Left lung (tissue), 10 donors: ENCODE measurements around the gene TFEC. TPM values are rescaled to one million over a fixed set of nuclear protein-coding genes. Genes with fewer than 3 reads are reported as not detected.

ENCODE experiments used
- ATAC-seq: fragments of 200-7000 bp; cut with Tn5 transposase; one replicate; pipeline ENCODE4 v1.9.1; 2020; ENCODE audit warnings: moderate library complexity
- DNase-seq, 4 donors: peaks; one replicate each; pipeline ENCODE4 v3.0.0-alpha.2; 2013 to 2020
- H3K27ac ChIP-seq, 2 donors: fragments of 200-600 bp; sonication (generic) in 1 of 2; one replicate each; pipeline versions ENCODE4 v1.5.0 to v1.8.0; 2020 to 2021
- H3K27me3 ChIP-seq, 2 donors: fragments of 200-600 bp; sonication (generic) in 1 of 2; one replicate each; pipeline versions ENCODE4 v1.5.0 to v1.8.0; 2020 to 2021
- H3K36me3 ChIP-seq, 2 donors: fragments of 200-600 bp; sonication (generic) in 1 of 2; one replicate each; pipeline versions ENCODE4 v1.5.0 to v1.8.0; 2020 to 2021
- H3K4me1 ChIP-seq, 2 donors: fragments of 200-600 bp; one replicate each; pipeline ENCODE4 v1.8.0; 2021
- H3K4me3 ChIP-seq, 2 donors: fragments of 200-600 bp; sonication (generic) in 1 of 2; one replicate each; pipeline versions ENCODE4 v1.5.0 to v1.8.0; 2020 to 2021; ENCODE audit warnings: mild to moderate bottlenecking in 1 of 2
- H3K9me3 ChIP-seq, 2 donors: fragments of 200-600 bp; sonication (generic) in 1 of 2; one replicate each; pipeline versions ENCODE4 v1.5.0 to v1.8.0; 2020 to 2021
- intact Hi-C, 2 donors: fragments of 100-400 bp; cut with DNase I; formaldehyde crosslinking; loops; one replicate each; pipeline versions ENCODE4 v1.11.2 to v1.14.2; 2022
- polyA plus RNA-seq, 6 donors: library from polyadenylated mRNA; unstranded; fragments of 120-200 nt; gene quantifications; one replicate each; pipeline ENCODE4 v1.2.1, GENCODE V29; 2013; ENCODE audit not compliant: insufficient read length in 6 of 6
- total RNA-seq, 2 donors: library from RNA; stranded (reverse); fragmentation: NEBNext Ultra II Directional; extraction: Animal tissue kit (Norgen Biotek cat#: 25700); gene quantifications; one replicate each; pipeline ENCODE4 v1.2.1, GENCODE V29; 2021
- TF ChIP-seq, protein P1 (sequence below), 2 donors: fragments of 200-600 bp; sonication (generic) in 1 of 2; IDR thresholded peaks; one replicate each; pipeline versions ENCODE4 v1.5.0 to v1.8.0; 2021; ENCODE audit warnings: antibody characterized with exemption in 2 of 2
- donor health status: DM: no; HTN: yes; CAD: no.
- donor health status: DM: no; HTN: no; CAD: no.

Gene TFEC
- total and polyA plus RNA-seq, 8 donors = 0.95 to 42.9 (median 1.6) TPM

DNA sequence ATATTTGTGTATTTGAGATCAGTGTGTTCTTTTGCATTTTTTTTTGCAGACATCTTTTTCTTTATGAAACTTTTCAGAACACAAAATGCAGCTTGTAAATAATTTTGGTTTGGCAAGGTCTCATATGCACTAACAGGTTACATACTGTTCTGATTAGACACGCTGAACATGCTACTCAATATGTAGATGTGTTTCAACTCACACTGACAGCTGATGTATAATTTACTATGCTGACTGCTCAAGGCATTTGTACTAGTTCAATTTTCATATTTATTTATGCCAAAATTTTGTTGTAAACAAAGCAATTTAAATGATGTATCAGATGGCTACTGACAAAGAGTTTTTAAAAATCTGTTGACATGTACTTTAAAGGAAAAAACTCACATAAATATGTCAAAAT lies 123.8 kb downstream of the TFEC start:
- no peaks in the 10 kb centered on the region for H3K4me1 ChIP-seq
- intact Hi-C loops = no loop called here
- TF ChIP-seq, protein P1, sequence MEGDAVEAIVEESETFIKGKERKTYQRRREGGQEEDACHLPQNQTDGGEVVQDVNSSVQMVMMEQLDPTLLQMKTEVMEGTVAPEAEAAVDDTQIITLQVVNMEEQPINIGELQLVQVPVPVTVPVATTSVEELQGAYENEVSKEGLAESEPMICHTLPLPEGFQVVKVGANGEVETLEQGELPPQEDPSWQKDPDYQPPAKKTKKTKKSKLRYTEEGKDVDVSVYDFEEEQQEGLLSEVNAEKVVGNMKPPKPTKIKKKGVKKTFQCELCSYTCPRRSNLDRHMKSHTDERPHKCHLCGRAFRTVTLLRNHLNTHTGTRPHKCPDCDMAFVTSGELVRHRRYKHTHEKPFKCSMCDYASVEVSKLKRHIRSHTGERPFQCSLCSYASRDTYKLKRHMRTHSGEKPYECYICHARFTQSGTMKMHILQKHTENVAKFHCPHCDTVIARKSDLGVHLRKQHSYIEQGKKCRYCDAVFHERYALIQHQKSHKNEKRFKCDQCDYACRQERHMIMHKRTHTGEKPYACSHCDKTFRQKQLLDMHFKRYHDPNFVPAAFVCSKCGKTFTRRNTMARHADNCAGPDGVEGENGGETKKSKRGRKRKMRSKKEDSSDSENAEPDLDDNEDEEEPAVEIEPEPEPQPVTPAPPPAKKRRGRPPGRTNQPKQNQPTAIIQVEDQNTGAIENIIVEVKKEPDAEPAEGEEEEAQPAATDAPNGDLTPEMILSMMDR (IDR thresholded peaks at IDR 0.05) = no peak

DNA sequence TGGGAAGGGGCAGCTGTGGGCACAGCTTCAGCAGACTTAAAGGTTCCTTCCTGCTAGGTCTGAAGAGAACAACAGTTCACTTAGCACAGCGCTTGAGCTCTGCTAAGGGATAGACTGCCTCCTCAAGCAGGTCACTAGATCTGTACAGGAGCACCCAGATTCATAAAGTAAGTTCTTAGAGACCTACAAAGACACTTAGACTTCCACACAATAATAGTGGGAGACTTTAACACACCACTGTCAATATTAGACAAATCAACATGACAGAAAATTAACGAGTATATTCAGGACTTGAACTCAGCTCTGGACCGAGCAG lies 140.9 kb downstream of the TFEC start:
- ATAC-seq (no peak), DNase-seq (no peak)
- no peaks in the 10 kb centered on the region for H3K4me1 ChIP-seq
- H3K9me3 ChIP-seq = peaks cover 0 to 7% of the 10 kb centered on the region in 2 donors
- H3K27ac ChIP-seq = no peak overlapping the region
- H3K27me3 ChIP-seq = no peaks in the 10 kb centered on the region
- TF ChIP-seq, protein P1 (IDR thresholded peaks at IDR 0.05) = no peak
- intact Hi-C loops = no loop called here
- no peaks in the 10 kb centered on the region for H3K36me3 ChIP-seq
- H3K4me3 ChIP-seq = no peak overlapping the region

More for the DNA sequence above, 123.8 kb downstream of the TFEC start:
- Histone ChIP-seq H3K4me3 (no peak overlapping the region), H3K36me3 (no peaks in the 10 kb centered on the region), H3K27ac (no peak overlapping the region), H3K27me3 (no peaks in the 10 kb centered on the region), H3K9me3 (no peaks in the 10 kb centered on the region)
- no peak for ATAC-seq
- DNase-seq = no peak

DNA sequence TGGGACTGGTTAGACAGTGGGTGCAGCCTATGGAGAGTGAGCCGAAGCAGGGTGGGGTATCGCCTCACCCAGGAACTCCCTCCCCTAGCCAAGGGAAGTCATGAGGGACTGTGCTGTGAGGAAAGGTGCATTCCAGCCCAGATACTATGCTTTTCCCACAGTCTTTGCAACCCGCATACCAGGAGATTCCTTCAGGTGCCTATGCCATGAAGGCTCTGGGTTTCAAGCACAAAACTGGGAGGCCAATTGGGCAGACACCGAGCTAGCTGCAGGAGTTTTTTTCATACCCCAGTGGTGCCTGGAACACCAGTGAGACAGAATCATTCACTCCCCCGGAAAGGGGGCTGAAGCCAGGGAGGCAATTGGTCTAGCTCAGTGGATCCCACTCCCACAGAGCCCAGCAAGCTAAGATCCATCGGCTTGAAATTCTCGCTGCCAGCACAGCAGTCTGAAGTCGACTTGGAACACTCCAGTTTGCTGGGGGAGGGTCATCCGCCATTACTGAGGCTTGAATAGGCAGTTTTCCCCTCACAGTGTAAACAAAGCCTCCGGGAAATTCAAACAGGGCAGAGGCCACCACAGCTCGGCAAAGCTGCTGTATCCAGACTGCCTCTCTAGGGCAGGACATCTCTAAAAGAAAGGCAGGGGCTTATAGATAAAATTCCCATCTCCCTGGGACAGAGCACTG lies 141.4 kb downstream of the TFEC start:
- Histone ChIP-seq H3K9me3 (peaks cover 0 to 7% of the 10 kb centered on the region in 2 donors), H3K4me1 (no peaks in the 10 kb centered on the region), H3K27me3 (no peaks in the 10 kb centered on the region), H3K27ac (no peak overlapping the region), H3K36me3 (no peaks in the 10 kb centered on the region), H3K4me3 (no peak overlapping the region)
- no peak for ATAC-seq
- no peak for DNase-seq
- TF ChIP-seq, protein P1 (IDR thresholded peaks at IDR 0.05) = no peak
- intact Hi-C loops = no loop called here

DNA sequence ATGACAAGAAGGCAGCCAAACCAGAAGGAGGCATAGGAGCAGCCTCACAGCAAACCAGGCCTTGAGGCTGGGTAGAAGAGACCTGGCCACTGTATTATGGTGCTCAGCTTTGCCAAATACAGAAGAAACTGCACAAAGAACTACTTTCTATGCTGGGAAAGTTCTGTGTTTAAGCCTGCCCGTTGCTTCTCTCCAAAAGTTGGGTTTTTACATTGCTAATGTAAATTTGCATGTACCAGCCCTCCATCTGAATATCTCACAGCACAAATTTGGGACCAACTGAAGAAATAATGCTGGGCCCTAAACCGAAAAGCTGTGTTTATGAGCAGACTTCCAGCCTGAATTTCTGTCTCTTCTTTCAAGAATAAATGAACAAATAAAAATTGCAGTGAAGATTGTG lies 145.0 kb downstream of the TFEC start:
- no peak for DNase-seq
- peaks cover 0 to 5% of the 10 kb centered on the region in 2 donors for H3K9me3 ChIP-seq
- intact Hi-C loops = no loop called here
- H3K36me3 ChIP-seq = no peaks in the 10 kb centered on the region
- TF ChIP-seq, protein P1 (IDR thresholded peaks at IDR 0.05) = no peak
- no peaks in the 10 kb centered on the region for H3K4me1 ChIP-seq
- H3K27ac ChIP-seq = no peak overlapping the region
- no peak for ATAC-seq
- no peak overlapping the region for H3K4me3 ChIP-seq
- H3K27me3 ChIP-seq = no peaks in the 10 kb centered on the region

Other genes with a start within 250 kb of the TFEC start
- 100 to 1,000 TPM in 1 of 2 donors, 10 to 100 TPM in 1; 86.9 to 113 TPM for gene TES, start 179.8 kb upstream of the TFEC start, total RNA-seq
- 10 to 100 TPM; 56.6 to 68.9 (median 65.0) TPM for gene TES, start 179.8 kb upstream of the TFEC start, polyA plus RNA-seq